Breast epithelium (tissue), 3 donors: ENCODE results near the gene LIPC.

Experiments
- CTCF ChIP-seq, 3 donors: fragments of 450-650 bp; IDR thresholded peaks; one replicate each; pipeline ENCODE4 v1.5.1; 2016 to 2017; ENCODE audit warnings: antibody characterized with exemption in 3 of 3, mild to moderate bottlenecking in 3 of 3, moderate library complexity in 3 of 3
- POLR2A ChIP-seq: fragments of 450-650 bp; IDR thresholded peaks from one replicate; pipeline ENCODE4 v1.6.1; 2016; ENCODE audit warnings: antibody characterized with exemption, mild to moderate bottlenecking, moderate library complexity

- TF ChIP-seq CTCF (IDR thresholded peaks at IDR 0.05) (no peak), POLR2A (no peak)
Observed at GRCh38 chr15:58575045-58575786, 143.4 kb downstream of the LIPC start.
